ENCODE results near the gene STAP2. TPM values are rescaled to one million over a fixed set of nuclear protein-coding genes. Genes with fewer than 3 reads are reported as not detected.
A peak's percentile ranks its signal among the peaks of the same experiment; 100 is the strongest.

Gene STAP2
- total and polyA plus RNA-seq, 9 of the 15 experiments (the other 6 are each of a cell fraction or from before 2014, with no cell fraction given) = 1.2 to 9.8 (median 4.5) TPM

GRCh38 chr19:4337906-4338440 is 654 bp downstream of the STAP2 start (continued):
- TF ChIP-seq BACH1 (tag; IDR thresholded peaks at IDR 0.05) (no peak), EZH2 (IDR thresholded peaks at IDR 0.05; ENCODE audit: borderline replicate concordance, low read depth, low read length) (no peak), ZNF655 (CRISPR knock-in tag; IDR thresholded peaks at IDR 0.05) (no peak), PHB (CRISPR knock-in tag; IDR thresholded peaks at IDR 0.05) (no peak), ZBTB1 (CRISPR knock-in tag; IDR thresholded peaks at IDR 0.05; ENCODE audit: borderline replicate concordance, low read depth) (no peak), ADNP (tag; IDR thresholded peaks at IDR 0.05) (no peak), CXXC5 (CRISPR knock-in tag; IDR thresholded peaks at IDR 0.05) (peak; percentile 59), HEY1 (CRISPR knock-in tag; IDR thresholded peaks at IDR 0.05; ENCODE audit: borderline replicate concordance) (no peak), ZNF436 (CRISPR knock-in tag; IDR thresholded peaks at IDR 0.05) (no peak), IFI16 (CRISPR knock-in tag; IDR thresholded peaks at IDR 0.05) (no peak), KDM1A (IDR thresholded peaks at IDR 0.05) (no peak), GTF2A2 (tag; IDR thresholded peaks at IDR 0.05) (no peak), FOXK2 (conservative IDR thresholded peaks at IDR 0.05 in 1 of 2, IDR thresholded peaks at IDR 0.05 in 1 of 2; ENCODE audit: low read depth in 2 of 2) (peak in 1 of 2 experiments; percentile 23; a peak in 1 of 4 replicates), ZNF224 (CRISPR knock-in tag; IDR thresholded peaks at IDR 0.05) (no peak), ZNF668 (CRISPR knock-in tag; IDR thresholded peaks at IDR 0.05) (no peak), FOXP4 (CRISPR knock-in tag; IDR thresholded peaks at IDR 0.05; ENCODE audit: borderline replicate concordance) (no peak)
- TF ChIP-seq, protein P1, sequence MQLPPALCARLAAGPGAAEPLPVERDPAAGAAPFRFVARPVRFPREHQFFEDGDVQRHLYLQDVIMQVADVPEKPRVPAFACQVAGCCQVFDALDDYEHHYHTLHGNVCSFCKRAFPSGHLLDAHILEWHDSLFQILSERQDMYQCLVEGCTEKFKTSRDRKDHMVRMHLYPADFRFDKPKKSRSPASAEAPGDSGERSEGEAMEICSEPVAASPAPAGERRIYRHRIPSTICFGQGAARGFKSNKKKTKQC (CRISPR knock-in tag; IDR thresholded peaks at IDR 0.05) = no peak
- TF ChIP-seq, protein P2, sequence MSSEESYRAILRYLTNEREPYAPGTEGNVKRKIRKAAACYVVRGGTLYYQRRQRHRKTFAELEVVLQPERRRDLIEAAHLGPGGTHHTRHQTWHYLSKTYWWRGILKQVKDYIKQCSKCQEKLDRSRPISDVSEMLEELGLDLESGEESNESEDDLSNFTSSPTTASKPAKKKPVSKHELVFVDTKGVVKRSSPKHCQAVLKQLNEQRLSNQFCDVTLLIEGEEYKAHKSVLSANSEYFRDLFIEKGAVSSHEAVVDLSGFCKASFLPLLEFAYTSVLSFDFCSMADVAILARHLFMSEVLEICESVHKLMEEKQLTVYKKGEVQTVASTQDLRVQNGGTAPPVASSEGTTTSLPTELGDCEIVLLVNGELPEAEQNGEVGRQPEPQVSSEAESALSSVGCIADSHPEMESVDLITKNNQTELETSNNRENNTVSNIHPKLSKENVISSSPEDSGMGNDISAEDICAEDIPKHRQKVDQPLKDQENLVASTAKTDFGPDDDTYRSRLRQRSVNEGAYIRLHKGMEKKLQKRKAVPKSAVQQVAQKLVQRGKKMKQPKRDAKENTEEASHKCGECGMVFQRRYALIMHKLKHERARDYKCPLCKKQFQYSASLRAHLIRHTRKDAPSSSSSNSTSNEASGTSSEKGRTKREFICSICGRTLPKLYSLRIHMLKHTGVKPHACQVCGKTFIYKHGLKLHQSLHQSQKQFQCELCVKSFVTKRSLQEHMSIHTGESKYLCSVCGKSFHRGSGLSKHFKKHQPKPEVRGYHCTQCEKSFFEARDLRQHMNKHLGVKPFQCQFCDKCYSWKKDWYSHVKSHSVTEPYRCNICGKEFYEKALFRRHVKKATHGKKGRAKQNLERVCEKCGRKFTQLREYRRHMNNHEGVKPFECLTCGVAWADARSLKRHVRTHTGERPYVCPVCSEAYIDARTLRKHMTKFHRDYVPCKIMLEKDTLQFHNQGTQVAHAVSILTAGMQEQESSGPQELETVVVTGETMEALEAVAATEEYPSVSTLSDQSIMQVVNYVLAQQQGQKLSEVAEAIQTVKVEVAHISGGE (CRISPR knock-in tag; IDR thresholded peaks at IDR 0.05) = 0 out of 6 replicates have a peak, but pooled peaks of 1 of the 3 experiments have one; percentile 22
- TF ChIP-seq, protein P3, sequence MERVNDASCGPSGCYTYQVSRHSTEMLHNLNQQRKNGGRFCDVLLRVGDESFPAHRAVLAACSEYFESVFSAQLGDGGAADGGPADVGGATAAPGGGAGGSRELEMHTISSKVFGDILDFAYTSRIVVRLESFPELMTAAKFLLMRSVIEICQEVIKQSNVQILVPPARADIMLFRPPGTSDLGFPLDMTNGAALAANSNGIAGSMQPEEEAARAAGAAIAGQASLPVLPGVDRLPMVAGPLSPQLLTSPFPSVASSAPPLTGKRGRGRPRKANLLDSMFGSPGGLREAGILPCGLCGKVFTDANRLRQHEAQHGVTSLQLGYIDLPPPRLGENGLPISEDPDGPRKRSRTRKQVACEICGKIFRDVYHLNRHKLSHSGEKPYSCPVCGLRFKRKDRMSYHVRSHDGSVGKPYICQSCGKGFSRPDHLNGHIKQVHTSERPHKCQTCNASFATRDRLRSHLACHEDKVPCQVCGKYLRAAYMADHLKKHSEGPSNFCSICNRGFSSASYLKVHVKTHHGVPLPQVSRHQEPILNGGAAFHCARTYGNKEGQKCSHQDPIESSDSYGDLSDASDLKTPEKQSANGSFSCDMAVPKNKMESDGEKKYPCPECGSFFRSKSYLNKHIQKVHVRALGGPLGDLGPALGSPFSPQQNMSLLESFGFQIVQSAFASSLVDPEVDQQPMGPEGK (CRISPR knock-in tag; IDR thresholded peaks at IDR 0.05; ENCODE audit: borderline replicate concordance) = no peak
